Glutamatergic neuron (in vitro differentiated cells): Measurements from ENCODE around the gene OR2A1. TPM values are rescaled to one million over a fixed set of nuclear protein-coding genes. Genes with fewer than 3 reads are reported as not detected.
"Not testable (repeated sequence)": the region's sequence is repeated elsewhere in the genome, so short reads cannot be mapped to it uniquely, and the experiment has no call there.

ENCODE experiments used
- DNase-seq: peaks from one replicate; pipeline ENCODE4 v3.0.0; 2022
- H3K27ac Mint-ChIP-seq: one replicate; pipeline ENCODE4 v1.8.0; 2020; ENCODE audit warnings: mild to moderate bottlenecking, mixed read lengths, inconsistent platforms; ENCODE audit not compliant: unreplicated experiment
- H3K27me3 Mint-ChIP-seq: one replicate; pipeline ENCODE4 v1.8.0; 2020; ENCODE audit warnings: mild to moderate bottlenecking, moderate library complexity, mixed read lengths, inconsistent platforms; ENCODE audit not compliant: unreplicated experiment
- H3K36me3 Mint-ChIP-seq: one replicate; pipeline ENCODE4 v1.8.0; 2020; ENCODE audit warnings: mild to moderate bottlenecking, mixed read lengths, inconsistent platforms; ENCODE audit not compliant: unreplicated experiment
- H3K4me1 Mint-ChIP-seq: one replicate; pipeline ENCODE4 v1.8.0; 2020; ENCODE audit warnings: mild to moderate bottlenecking, low read depth, mixed read lengths, inconsistent platforms; ENCODE audit not compliant: unreplicated experiment
- H3K4me3 Mint-ChIP-seq: one replicate; pipeline ENCODE4 v1.8.0; 2020; ENCODE audit warnings: mild to moderate bottlenecking, mixed read lengths, inconsistent platforms; ENCODE audit not compliant: unreplicated experiment
- H3K9me3 Mint-ChIP-seq: one replicate; pipeline ENCODE4 v1.8.0; 2020; ENCODE audit warnings: mild to moderate bottlenecking, moderate library complexity, mixed read lengths, inconsistent platforms; ENCODE audit not compliant: unreplicated experiment
- total RNA-seq: library from RNA; stranded (reverse); fragmentation: NEBNext Ultra II Directional; extraction: Animal tissue kit (Norgen Biotek cat#: 25700); gene quantifications from one replicate; pipeline ENCODE4 v1.2.1, GENCODE V29; 2021; ENCODE audit not compliant: unreplicated experiment

OR2A1 gene
- total RNA-seq, 1 donor from 2014 or later, result not detected

GRCh38 chr7:144331221-144331995, 19.2 kb downstream of the OR2A1 start:
- not testable (repeated sequence) for H3K4me3 Mint-ChIP-seq, H3K9me3 Mint-ChIP-seq, H3K36me3 Mint-ChIP-seq

GRCh38 chr7:144331996-144332288, 19.7 kb downstream of the OR2A1 start:
- H3K27ac Mint-ChIP-seq, result not testable (repeated sequence)

More at GRCh38 chr7:144331221-144331995, 19.2 kb downstream of the OR2A1 start:
- H3K27ac Mint-ChIP-seq, H3K27me3 Mint-ChIP-seq, H3K4me1 Mint-ChIP-seq, DNase-seq: not testable (repeated sequence)

GRCh38 chr7:144348625-144349024, 36.4 kb downstream of the OR2A1 start:
- DNase-seq, H3K36me3 Mint-ChIP-seq, H3K9me3 Mint-ChIP-seq, H3K4me3 Mint-ChIP-seq, H3K27me3 Mint-ChIP-seq, H3K27ac Mint-ChIP-seq, H3K4me1 Mint-ChIP-seq: not testable (repeated sequence)

More at GRCh38 chr7:144331996-144332288, 19.7 kb downstream of the OR2A1 start:
- DNase-seq, H3K36me3 Mint-ChIP-seq, H3K27me3 Mint-ChIP-seq, H3K4me3 Mint-ChIP-seq, H3K4me1 Mint-ChIP-seq, H3K9me3 Mint-ChIP-seq: not testable (repeated sequence)

- not testable (repeated sequence) for H3K4me1 Mint-ChIP-seq, H3K9me3 Mint-ChIP-seq, H3K36me3 Mint-ChIP-seq, H3K27me3 Mint-ChIP-seq, H3K27ac Mint-ChIP-seq, H3K4me3 Mint-ChIP-seq, DNase-seq
Observed at GRCh38 chr7:144351667-144352066, 39.4 kb downstream of the OR2A1 start.

- not testable (repeated sequence) for H3K27me3 Mint-ChIP-seq, H3K4me1 Mint-ChIP-seq, H3K36me3 Mint-ChIP-seq, DNase-seq, H3K9me3 Mint-ChIP-seq
- H3K4me3 Mint-ChIP-seq, result peak within 1 kb of the TSS; percentile 90
- peak within 1 kb of the TSS; percentile 67 for H3K27ac Mint-ChIP-seq
Observed at GRCh38 chr7:144355176-144355822, 43.1 kb downstream of the OR2A1 start, which contains the start of gene ARHGEF5. Gene ARHGEF5 (plus strand): TSS chr7:144355402. CDS start chr7:144362670, 7,268 bp downstream.

- not testable (repeated sequence) for DNase-seq, H3K4me3 Mint-ChIP-seq, H3K27me3 Mint-ChIP-seq, H3K27ac Mint-ChIP-seq, H3K9me3 Mint-ChIP-seq, H3K4me1 Mint-ChIP-seq, H3K36me3 Mint-ChIP-seq
Observed at GRCh38 chr7:144356185-144356584, 44.0 kb downstream of the OR2A1 start.

- not testable (repeated sequence) for H3K4me1 Mint-ChIP-seq, H3K4me3 Mint-ChIP-seq, H3K9me3 Mint-ChIP-seq, H3K27me3 Mint-ChIP-seq, DNase-seq, H3K27ac Mint-ChIP-seq, H3K36me3 Mint-ChIP-seq
Observed at GRCh38 chr7:144356860-144357259, 44.6 kb downstream of the OR2A1 start.

GRCh38 chr7:144362061-144362460, 49.8 kb downstream of the OR2A1 start:
- H3K27ac Mint-ChIP-seq, H3K27me3 Mint-ChIP-seq, H3K36me3 Mint-ChIP-seq, DNase-seq, H3K4me3 Mint-ChIP-seq, H3K4me1 Mint-ChIP-seq, H3K9me3 Mint-ChIP-seq: not testable (repeated sequence)

- not testable (repeated sequence) for H3K27me3 Mint-ChIP-seq, H3K27ac Mint-ChIP-seq
Observed at GRCh38 chr7:144365523-144365922, 53.3 kb downstream of the OR2A1 start.

GRCh38 chr7:144367250-144367649, 55.0 kb downstream of the OR2A1 start:
- H3K4me1 Mint-ChIP-seq, DNase-seq, H3K36me3 Mint-ChIP-seq, H3K27ac Mint-ChIP-seq, H3K4me3 Mint-ChIP-seq, H3K27me3 Mint-ChIP-seq, H3K9me3 Mint-ChIP-seq: not testable (repeated sequence)

More at GRCh38 chr7:144365523-144365922, 53.3 kb downstream of the OR2A1 start:
- not testable (repeated sequence) for DNase-seq, H3K4me1 Mint-ChIP-seq, H3K36me3 Mint-ChIP-seq, H3K4me3 Mint-ChIP-seq, H3K9me3 Mint-ChIP-seq

GRCh38 chr7:144369221-144369620, 57.0 kb downstream of the OR2A1 start:
- H3K4me1 Mint-ChIP-seq, H3K27ac Mint-ChIP-seq, DNase-seq, H3K9me3 Mint-ChIP-seq, H3K36me3 Mint-ChIP-seq, H3K4me3 Mint-ChIP-seq, H3K27me3 Mint-ChIP-seq: not testable (repeated sequence)
